ENCODE measurements around the gene B4GALNT1. TPM values are rescaled to one million over a fixed set of nuclear protein-coding genes. Genes with fewer than 3 reads are reported as not detected.
A peak's percentile ranks its signal among the peaks of the same experiment; 100 is the strongest.
"Not testable (repeated sequence)": the region's sequence is repeated elsewhere in the genome, so short reads cannot be mapped to it uniquely, and the experiment has no call there.

The B4GALNT1 gene
- total RNA-seq: 10 to 100 TPM in 1 of 4 donors, 1 to 10 TPM in 3; 2.9 to 14.1 (median 3.9) TPM

GRCh38 chr12:57632958-57633840 is at the start of gene B4GALNT1:
B4GALNT1 (minus strand) TSS chr12:57633201; CDS start chr12:57632132, 1,069 bp downstream.
- Histone ChIP-seq H3K27ac (no peak within 1 kb of the TSS), H3K27me3 (peaks cover 0 to 9% of the 10 kb centered on the region in 2 donors), H3K9me3 (no peaks in the 10 kb centered on the region), H3K36me3 (no peaks in the 10 kb centered on the region), H3K4me3 (peak within 1 kb of the TSS; percentile 37 to 42), H3K4me1 (no peaks in the 10 kb centered on the region)
- intact Hi-C loops (cut with DNase I; ENCODE audit: low total_unique reads): no loop called here
- DNase-seq: peak; percentile 28 to 63
- TF ChIP-seq CTCF (IDR thresholded peaks at IDR 0.05) (peak; percentile 72 to 95 (median 86)), POLR2A (IDR thresholded peaks at IDR 0.05) (no peak)

GRCh38 chr12:57679697-57680096 is 46.7 kb upstream of the B4GALNT1 start:
- no peaks in the 10 kb centered on the region for H3K36me3 ChIP-seq
- TF ChIP-seq POLR2A (IDR thresholded peaks at IDR 0.05) (no peak), CTCF (IDR thresholded peaks at IDR 0.05) (no peak)
- no peak overlapping the region for H3K4me3 ChIP-seq
- no peaks in the 10 kb centered on the region for H3K27me3 ChIP-seq
- no peaks in the 10 kb centered on the region for H3K9me3 ChIP-seq
- intact Hi-C loops (cut with DNase I; ENCODE audit: low total_unique reads): no loop called here
- H3K27ac ChIP-seq: no peak overlapping the region
- no peak for DNase-seq
- no peaks in the 10 kb centered on the region for H3K4me1 ChIP-seq

- H3K36me3 ChIP-seq; intact Hi-C loops (cut with DNase I; ENCODE audit: low total_unique reads); H3K4me3 ChIP-seq; H3K4me1 ChIP-seq; H3K9me3 ChIP-seq; H3K27ac ChIP-seq; H3K27me3 ChIP-seq; DNase-seq: not testable (repeated sequence)
Measured at GRCh38 chr12:57677947-57678346, 44.9 kb upstream of the B4GALNT1 start.

GRCh38 chr12:57674691-57675090 is 41.7 kb upstream of the B4GALNT1 start:
- H3K36me3 ChIP-seq: no peaks in the 10 kb centered on the region
- no peak for TF ChIP-seq POLR2A (IDR thresholded peaks at IDR 0.05)
- TF ChIP-seq CTCF (IDR thresholded peaks at IDR 0.05): no peak
- intact Hi-C loops (cut with DNase I; ENCODE audit: low total_unique reads): no loop called here
- H3K9me3 ChIP-seq: no peaks in the 10 kb centered on the region
- H3K4me3 ChIP-seq: no peak overlapping the region
- H3K27ac ChIP-seq: no peak overlapping the region
- H3K27me3 ChIP-seq: no peaks in the 10 kb centered on the region
- no peaks in the 10 kb centered on the region for H3K4me1 ChIP-seq
- no peak for DNase-seq

GRCh38 chr12:57672801-57673200 is 39.8 kb upstream of the B4GALNT1 start:
- no peak overlapping the region for H3K4me3 ChIP-seq
- intact Hi-C loops (cut with DNase I; ENCODE audit: low total_unique reads): no loop called here
- no peak for DNase-seq
- no peaks in the 10 kb centered on the region for H3K4me1 ChIP-seq
- TF ChIP-seq CTCF (IDR thresholded peaks at IDR 0.05): no peak
- TF ChIP-seq POLR2A (IDR thresholded peaks at IDR 0.05): no peak
- no peak overlapping the region for H3K27ac ChIP-seq
- H3K27me3 ChIP-seq: no peaks in the 10 kb centered on the region
- no peaks in the 10 kb centered on the region for H3K9me3 ChIP-seq
- no peaks in the 10 kb centered on the region for H3K36me3 ChIP-seq

- DNase-seq; H3K36me3 ChIP-seq; H3K27ac ChIP-seq; H3K4me3 ChIP-seq; H3K27me3 ChIP-seq; intact Hi-C loops (cut with DNase I; ENCODE audit: low total_unique reads); H3K4me1 ChIP-seq; H3K9me3 ChIP-seq: not testable (repeated sequence)
Measured at GRCh38 chr12:57671811-57672210, 38.8 kb upstream of the B4GALNT1 start.

GRCh38 chr12:57669691-57670090 is 36.7 kb upstream of the B4GALNT1 start:
- H3K36me3 ChIP-seq; H3K4me1 ChIP-seq; H3K9me3 ChIP-seq; H3K27ac ChIP-seq; H3K4me3 ChIP-seq; H3K27me3 ChIP-seq; DNase-seq; intact Hi-C loops (cut with DNase I; ENCODE audit: low total_unique reads): not testable (repeated sequence)
